ENCODE measurements around the gene DDX52. TPM values are rescaled to one million over a fixed set of nuclear protein-coding genes. Genes with fewer than 3 reads are reported as not detected.

DDX52 gene
- total and polyA plus RNA-seq, 9 of the 15 experiments (the other 6 are each of a cell fraction or from before 2014, with no cell fraction given) = 19.1 to 50.5 (median 34.8) TPM

DNA sequence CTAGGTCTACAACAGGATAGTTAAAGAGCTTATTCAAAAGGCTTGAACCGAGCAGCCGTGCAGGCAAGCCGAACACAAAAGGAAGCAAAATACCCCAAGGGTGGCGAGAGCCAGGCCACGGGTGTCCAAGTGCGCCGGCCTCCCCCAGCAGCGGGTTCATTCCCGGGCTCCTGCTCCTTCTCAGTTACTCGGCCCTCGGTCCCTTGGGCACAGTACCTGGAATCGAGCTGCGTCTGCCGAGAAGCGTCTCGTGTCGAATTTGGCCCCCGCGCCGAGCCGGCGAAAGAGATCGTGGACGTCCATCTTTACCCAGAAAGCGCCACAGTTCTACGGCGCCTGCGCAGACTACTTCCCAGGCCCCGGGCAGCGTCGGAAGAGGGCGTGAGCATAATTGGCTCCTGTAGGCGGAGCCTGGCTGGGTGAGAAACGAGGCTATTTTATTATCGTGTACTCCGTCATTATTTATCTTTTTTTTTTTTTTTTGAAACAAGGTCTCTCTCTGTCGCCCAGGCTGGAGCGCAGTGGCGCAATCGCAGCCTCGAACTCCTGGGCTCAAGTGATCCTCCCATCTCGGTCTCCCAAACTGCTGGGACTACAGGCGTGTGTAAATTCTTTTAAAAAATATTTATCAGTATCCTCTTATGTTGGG lies at the start of gene DDX52 (continued):
- TF ChIP-seq TAF15 (IDR thresholded peaks at IDR 0.05; ENCODE audit: low read depth, low read length) (no peak), TFAM (CRISPR knock-in tag; conservative IDR thresholded peaks at IDR 0.05) (no peak), ELF2 (CRISPR knock-in tag; IDR thresholded peaks at IDR 0.05) (no peak), DDX20 (tag; IDR thresholded peaks at IDR 0.05; ENCODE audit: low read depth) (no peak), FOXJ3 (CRISPR knock-in tag; IDR thresholded peaks at IDR 0.05) (no peak), SIN3A (IDR thresholded peaks at IDR 0.05; ENCODE audit: borderline replicate concordance in 2 of 2, control insufficient read depth in 1 of 2, low read depth in 2 of 2, low read length in 2 of 2) (0 out of 4 replicates have a peak, but pooled peaks have one; percentile 8 to 39), ARID3A (IDR thresholded peaks at IDR 0.05; ENCODE audit: borderline replicate concordance, low read depth, low read length) (peak; percentile 54; the same call in 1 of the 2 replicates), HNRNPH1 (optimal IDR thresholded peaks at IDR 0.05; ENCODE audit: low read depth, low read length) (no peak), MAFF (IDR thresholded peaks at IDR 0.05; ENCODE audit: low read length) (no peak), NRF1 (conservative IDR thresholded peaks at IDR 0.05 in 1 of 2, IDR thresholded peaks at IDR 0.05 in 1 of 2) (peak; percentile 90 to 92), SPI1 (IDR thresholded peaks at IDR 0.05; ENCODE audit: borderline replicate concordance, low read depth, low read length) (no peak), BACH1 (tag; IDR thresholded peaks at IDR 0.05) (no peak), RAD21 (CRISPR knock-in tag; conservative IDR thresholded peaks at IDR 0.05 in 1 of 2, IDR thresholded peaks at IDR 0.05 in 1 of 2) (no peak), JUN (IDR thresholded peaks at IDR 0.05; ENCODE audit: borderline replicate concordance, low read depth, low read length) (peak; percentile 28; the same call in 1 of the 2 replicates), JUN (CRISPR knock-in tag; IDR thresholded peaks at IDR 0.05; ENCODE audit: borderline replicate concordance) (no peak), PTRF (tag; IDR thresholded peaks at IDR 0.05) (no peak), RBFOX2 (IDR thresholded peaks at IDR 0.05; ENCODE audit: low read depth, low read length) (peak; percentile 92), CEBPG (CRISPR knock-in tag; IDR thresholded peaks at IDR 0.05) (no peak), CEBPG (tag; conservative IDR thresholded peaks at IDR 0.05 in 1 of 2, IDR thresholded peaks at IDR 0.05 in 1 of 2) (peak in 1 of 2 experiments; percentile 71; a peak in 2 of 4 replicates), MYBL2 (IDR thresholded peaks at IDR 0.05; ENCODE audit: low read depth) (no peak), MYBL2 (CRISPR knock-in tag; IDR thresholded peaks at IDR 0.05; ENCODE audit: borderline replicate concordance) (no peak), ZNF668 (CRISPR knock-in tag; IDR thresholded peaks at IDR 0.05) (no peak), YY1 (IDR thresholded peaks at IDR 0.05; ENCODE audit: borderline replicate concordance in 1 of 3, control insufficient read depth in 1 of 3, extremely low read depth in 1 of 3, insufficient read depth in 3 of 3, insufficient read length in 1 of 3, insufficient replicate concordance in 2 of 3, low read depth in 1 of 3, low read length in 2 of 3) (peak; percentile 35 to 91 (median 86)), ESRRA (IDR thresholded peaks at IDR 0.05; ENCODE audit: borderline replicate concordance, low read depth) (no peak), ELF4 (CRISPR knock-in tag; IDR thresholded peaks at IDR 0.05) (no peak)

Data from K562 (cell line).